Osteoblast (primary cell): ENCODE measurements around the gene SHD. TPM values are rescaled to one million over a fixed set of nuclear protein-coding genes. Genes with fewer than 3 reads are reported as not detected.

Source experiments
- DNase-seq: peaks from one replicate; pipeline ENCODE4 v3.0.0; 2011; ENCODE audit warnings: low spot score, mixed read lengths; ENCODE audit not compliant: insufficient read length; ENCODE audit errors: missing footprints
- H2AFZ ChIP-seq: 2 replicates; pipeline ENCODE4 v1.6.0; 2011; ENCODE audit warnings: mild to moderate bottlenecking, low read length
- H3K27ac ChIP-seq: 2 replicates; pipeline ENCODE4 v1.5.1; 2011; ENCODE audit warnings: mild to moderate bottlenecking, low read depth, low read length, moderate library complexity
- H3K27me3 ChIP-seq: 2 replicates; pipeline ENCODE4 v1.6.0; 2012; ENCODE audit warnings: mild to moderate bottlenecking, control low read depth, inconsistent platforms, low read length, moderate library complexity; ENCODE audit not compliant: insufficient read depth
- H3K36me3 ChIP-seq: 2 replicates; pipeline ENCODE4 v1.5.1; 2011; ENCODE audit warnings: mild to moderate bottlenecking, low read length, control low read depth, moderate library complexity; ENCODE audit not compliant: insufficient read depth
- H3K4me1 ChIP-seq: 2 replicates; pipeline ENCODE4 v1.5.1; 2011; ENCODE audit warnings: mild to moderate bottlenecking, low read length, control low read depth, moderate library complexity; ENCODE audit not compliant: insufficient read depth
- H3K4me2 ChIP-seq: 2 replicates; pipeline ENCODE4 v1.6.0; 2011; ENCODE audit warnings: mild to moderate bottlenecking, low read length; ENCODE audit not compliant: insufficient read depth
- H3K4me3 ChIP-seq: fragments of 200-600 bp; sonication (generic); 3 replicates; pipeline ENCODE4 v1.5.1; 2012; ENCODE audit warnings: mild to moderate bottlenecking, low read length, inconsistent platforms; ENCODE audit not compliant: insufficient read depth
- H3K79me2 ChIP-seq: 2 replicates; pipeline ENCODE4 v1.6.0; 2012; ENCODE audit warnings: mild to moderate bottlenecking, low read length, control low read depth, inconsistent platforms; ENCODE audit not compliant: insufficient read depth
- H3K9me3 ChIP-seq: 2 replicates; pipeline ENCODE4 v1.5.1; 2011; ENCODE audit warnings: low read depth, low read length, control low read depth
- H4K20me1 ChIP-seq: 2 replicates; pipeline ENCODE4 v1.6.0; 2012; ENCODE audit warnings: mild to moderate bottlenecking, low read length, control low read depth; ENCODE audit not compliant: insufficient read depth
- CTCF ChIP-seq: IDR thresholded peaks from 2 replicates; pipeline ENCODE4 v1.5.1; 2011; ENCODE audit warnings: mild to moderate bottlenecking, low read depth, low read length, moderate library complexity; ENCODE audit errors: extremely low read depth
- total RNA-seq: library from RNA; depleted of rRNA; stranded (reverse); fragments of >200 nt; gene quantifications from 2 replicates; pipeline ENCODE4 v1.2.3, GENCODE V29; 2012

Gene SHD
- total RNA-seq, 1 donor: not detected

- Histone ChIP-seq H3K36me3 (no peaks in the 10 kb centered on the region), H3K4me3 (no peak overlapping the region), H3K4me1 (peaks cover 5% of the 10 kb centered on the region), H3K27ac (no peak overlapping the region), H3K79me2 (no peaks in the 10 kb centered on the region), H3K27me3 (peaks cover 10% of the 10 kb centered on the region), H3K4me2 (no peak overlapping the region), H3K9me3 (no peaks in the 10 kb centered on the region), H4K20me1 (no peaks in the 10 kb centered on the region), H2AFZ (no peak overlapping the region)
- peak; percentile 59 for DNase-seq
- TF ChIP-seq CTCF: no peak
Measured at GRCh38 chr19:4322942-4323665, 44.0 kb downstream of the SHD start.

DNA sequence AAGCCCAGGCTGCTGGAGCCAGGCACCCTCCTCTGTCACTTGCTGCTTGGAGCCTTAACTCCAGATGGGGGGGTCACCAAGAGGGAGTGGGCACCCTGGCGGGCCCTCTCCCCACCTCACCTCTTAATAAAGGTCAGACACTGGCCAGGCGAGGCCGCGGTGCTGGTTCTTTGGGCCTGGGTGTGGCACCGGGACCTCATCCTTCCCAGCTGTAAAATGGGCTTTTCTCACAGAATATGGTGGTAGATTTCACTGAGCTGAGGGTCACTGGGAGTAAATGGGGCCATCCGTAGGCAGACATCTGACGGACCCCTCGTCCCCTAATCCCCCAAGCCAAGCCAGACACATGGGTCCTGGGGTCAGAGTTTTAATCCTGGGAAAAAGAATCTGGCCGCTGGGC, 44.6 kb downstream of the SHD start:
- no peaks in the 10 kb centered on the region for H3K9me3 ChIP-seq
- H2AFZ ChIP-seq: no peak overlapping the region
- no peak overlapping the region for H3K4me2 ChIP-seq
- H3K36me3 ChIP-seq: no peaks in the 10 kb centered on the region
- peak; percentile 37 for DNase-seq
- peaks cover 10% of the 10 kb centered on the region for H3K27me3 ChIP-seq
- H3K4me3 ChIP-seq: no peak overlapping the region
- no peak for TF ChIP-seq CTCF
- no peaks in the 10 kb centered on the region for H3K79me2 ChIP-seq
- no peak overlapping the region for H3K27ac ChIP-seq
- H4K20me1 ChIP-seq: no peaks in the 10 kb centered on the region
- H3K4me1 ChIP-seq: peaks cover 5% of the 10 kb centered on the region

- Histone ChIP-seq H3K27ac (no peak overlapping the region), H3K4me1 (peaks cover 5% of the 10 kb centered on the region), H3K9me3 (no peaks in the 10 kb centered on the region), H3K4me2 (no peak overlapping the region), H3K79me2 (no peaks in the 10 kb centered on the region), H3K4me3 (no peak overlapping the region), H3K27me3 (peaks cover 10% of the 10 kb centered on the region), H4K20me1 (no peaks in the 10 kb centered on the region), H3K36me3 (no peaks in the 10 kb centered on the region), H2AFZ (no peak overlapping the region)
- TF ChIP-seq CTCF: no peak
- DNase-seq: peak; percentile 39
Measured at GRCh38 chr19:4324228-4324627, 45.2 kb downstream of the SHD start.

DNA sequence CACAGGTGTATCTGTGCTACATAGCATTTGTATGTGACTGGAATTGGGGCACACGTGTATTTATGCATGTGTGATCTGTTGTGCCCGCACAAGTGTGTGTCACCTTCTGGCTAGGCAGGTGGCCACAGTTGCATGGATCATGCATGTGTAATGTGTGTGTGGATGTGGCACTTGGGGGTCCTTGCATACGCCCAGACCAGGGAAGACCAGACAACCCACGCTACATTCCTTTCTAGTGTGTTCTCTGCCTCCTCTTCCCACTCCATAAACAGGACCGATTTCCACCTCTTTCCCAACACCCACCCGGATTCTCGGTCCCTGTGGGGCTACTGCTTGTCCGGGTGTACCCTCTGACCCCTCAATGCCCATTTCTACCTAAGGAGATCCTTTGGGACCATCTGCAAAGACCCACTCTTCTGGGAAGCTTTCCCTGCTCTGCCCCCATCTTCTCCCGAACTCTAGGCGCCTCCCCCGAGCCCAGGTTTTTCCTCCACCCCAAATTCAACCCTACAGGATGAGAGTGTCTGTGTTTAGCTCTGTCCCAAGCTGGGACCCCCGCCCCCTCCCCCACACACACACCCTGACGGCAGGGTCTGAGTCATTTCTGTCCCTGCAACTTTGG, 47.3 kb downstream of the SHD start:
- Histone ChIP-seq H2AFZ (no peak overlapping the region), H3K9me3 (no peaks in the 10 kb centered on the region), H3K79me2 (no peaks in the 10 kb centered on the region), H3K4me2 (no peak overlapping the region), H4K20me1 (no peaks in the 10 kb centered on the region), H3K27ac (no peak overlapping the region), H3K4me1 (peaks cover 5% of the 10 kb centered on the region), H3K36me3 (no peaks in the 10 kb centered on the region), H3K4me3 (no peak overlapping the region), H3K27me3 (peaks cover 10% of the 10 kb centered on the region)
- peak; percentile 77 for DNase-seq
- TF ChIP-seq CTCF: no peak
